Smooth muscle cell (in vitro differentiated cells): Measurements from ENCODE around the gene KRTAP19-3. TPM values are rescaled to one million over a fixed set of nuclear protein-coding genes. Genes with fewer than 3 reads are reported as not detected.

ENCODE experiments used
- DNase-seq: peaks from one replicate; lab custom pipeline; 2025; ENCODE audit not compliant: unreplicated experiment; lab: John Stamatoyannopoulos, UW
- H2AFZ ChIP-seq: fragments of 200-600 bp; sonication (generic); 2 replicates; pipeline ENCODE4 v1.6.0; 2016; ENCODE audit warnings: antibody characterized with exemption, low read depth, mild to moderate bottlenecking
- H3F3A ChIP-seq: fragments of 200-600 bp; sonication (generic); 2 replicates; pipeline ENCODE4 v1.6.0; 2017; ENCODE audit warnings: antibody characterized with exemption, low read depth
- H3K27ac ChIP-seq: fragments of 200-600 bp; sonication (generic); 2 replicates; pipeline ENCODE4 v1.5.1; 2016; ENCODE audit warnings: low read depth, mild to moderate bottlenecking
- H3K27me3 ChIP-seq: fragments of 200-600 bp; sonication (generic); 2 replicates; pipeline ENCODE4 v1.6.1; 2016; ENCODE audit warnings: low read depth, mild to moderate bottlenecking
- H3K36me3 ChIP-seq: fragments of 200-600 bp; sonication (generic); 2 replicates; pipeline ENCODE4 v1.5.1; 2016; ENCODE audit warnings: low read depth
- H3K4me1 ChIP-seq: fragments of 200-600 bp; sonication (generic); 2 replicates; pipeline ENCODE4 v1.5.1; 2016; ENCODE audit warnings: low read depth
- H3K4me2 ChIP-seq: fragments of 200-600 bp; sonication (generic); 2 replicates; pipeline ENCODE4 v1.6.0; 2016; ENCODE audit warnings: mild to moderate bottlenecking
- H3K4me3 ChIP-seq: fragments of 200-600 bp; sonication (generic); 2 replicates; pipeline ENCODE4 v1.5.1; 2016; ENCODE audit warnings: mild to moderate bottlenecking
- H3K79me2 ChIP-seq: fragments of 200-600 bp; sonication (generic); 2 replicates; pipeline ENCODE4 v1.6.0; 2016; ENCODE audit warnings: low read depth, mild to moderate bottlenecking
- H3K9ac ChIP-seq: fragments of 200-600 bp; sonication (generic); 2 replicates; pipeline ENCODE4 v1.6.0; 2016; ENCODE audit warnings: low read depth
- H3K9me3 ChIP-seq: fragments of 200-600 bp; sonication (generic); replicated peaks from 2 replicates; pipeline ENCODE4 v1.5.1; 2016; ENCODE audit warnings: low read depth
- H4K20me1 ChIP-seq: fragments of 200-600 bp; sonication (generic); 2 replicates; pipeline ENCODE4 v1.6.0; 2016; ENCODE audit warnings: low read depth
- CTCF ChIP-seq: fragments of 200-600 bp; sonication (generic); IDR thresholded peaks from 2 replicates; pipeline ENCODE4 v1.5.1; 2017; ENCODE audit warnings: borderline replicate concordance, mild to moderate bottlenecking, antibody characterized with exemption; ENCODE audit not compliant: insufficient read depth, poor library complexity, severe bottlenecking
- WGBS: methylation state at CpG from one replicate; pipeline ENCODE4 v1.1.7; 2016; ENCODE audit warnings: low lambda C conversion rate; 5-methylcytosine and 5-hydroxymethylcytosine counted together
- polyA plus RNA-seq: library from polyadenylated mRNA; unstranded; fragments of >200 nt; fragmentation: Nextera tagmentation; extraction: Ambion mirVana; gene quantifications from 2 replicates; pipeline ENCODE4 v1.2.1, GENCODE V29; 2016
- total RNA-seq: library from RNA; depleted of rRNA; stranded (reverse); fragments of >200 nt; gene quantifications from 2 replicates; pipeline ENCODE4 v1.2.3, GENCODE V29; 2014

KRTAP19-3 gene
- total and polyA plus RNA-seq, 2 experiments from 2014 or later = not detected

DNA sequence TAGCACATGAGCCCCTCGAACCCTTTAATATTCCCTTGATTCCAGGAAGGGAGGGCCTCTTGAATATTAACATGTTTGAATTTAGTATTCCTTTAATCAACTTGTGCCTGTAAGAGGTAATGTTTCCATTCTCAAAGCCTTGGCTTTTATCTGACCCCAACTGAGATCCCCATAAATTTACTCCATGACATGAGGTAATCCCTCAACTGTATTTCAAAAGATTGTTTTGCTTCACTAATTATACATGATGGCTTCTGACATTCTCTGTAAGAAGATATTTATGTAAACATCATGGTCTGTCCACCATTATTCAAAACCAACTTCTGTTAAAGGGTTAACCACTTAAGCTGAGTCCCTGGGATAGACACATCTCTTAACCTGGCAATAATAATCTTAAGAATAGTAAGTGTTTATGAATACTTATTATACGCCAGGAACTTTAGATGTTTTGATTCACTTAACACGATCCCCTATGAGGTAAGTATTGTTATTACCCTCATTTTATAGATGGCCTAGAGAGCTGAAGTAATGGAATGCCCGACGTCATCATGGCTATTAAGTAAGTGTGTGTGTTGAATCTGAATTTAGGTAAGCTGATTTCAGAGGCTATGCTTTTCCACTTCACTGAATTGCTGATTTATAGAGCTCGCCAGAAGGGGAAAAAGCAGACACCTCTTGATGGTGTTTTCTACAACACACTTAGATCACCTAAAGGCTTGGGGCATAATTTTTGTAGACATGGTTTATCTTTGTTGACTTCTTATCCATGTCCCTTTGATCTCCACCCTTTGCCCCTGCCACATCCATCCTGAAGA is 22.7 kb downstream of the KRTAP19-3 start:
- Histone ChIP-seq H3K27me3 (no peaks in the 10 kb centered on the region), H3K9ac (no peak overlapping the region), H3K27ac (no peak overlapping the region), H3K79me2 (no peaks in the 10 kb centered on the region), H3K4me3 (no peak overlapping the region), H3F3A (no peaks in the 10 kb centered on the region), H3K4me1 (no peaks in the 10 kb centered on the region), H3K9me3 (no peaks in the 10 kb centered on the region), H2AFZ (no peak overlapping the region), H4K20me1 (no peaks in the 10 kb centered on the region), H3K4me2 (no peak overlapping the region), H3K36me3 (no peaks in the 10 kb centered on the region)
- no peak for TF ChIP-seq CTCF
- 83% methylated on average over 6 of the region's 6 CpGs for WGBS
- no peak for DNase-seq

GRCh38 chr21:30463713-30464112 is 28.1 kb downstream of the KRTAP19-3 start:
- Histone ChIP-seq H3K4me2 (no peak overlapping the region), H3K9ac (no peak overlapping the region), H3K27me3 (no peaks in the 10 kb centered on the region), H3K4me3 (no peak overlapping the region), H3K4me1 (no peaks in the 10 kb centered on the region), H2AFZ (peak overlapping the region; percentile 3), H4K20me1 (no peaks in the 10 kb centered on the region), H3K79me2 (no peaks in the 10 kb centered on the region), H3K27ac (no peak overlapping the region), H3K36me3 (no peaks in the 10 kb centered on the region), H3K9me3 (no peaks in the 10 kb centered on the region), H3F3A (no peaks in the 10 kb centered on the region)
- no peak for DNase-seq
- TF ChIP-seq CTCF = peak; percentile 55
- WGBS = 54% methylated on average over 3 of the region's 3 CpGs

DNA sequence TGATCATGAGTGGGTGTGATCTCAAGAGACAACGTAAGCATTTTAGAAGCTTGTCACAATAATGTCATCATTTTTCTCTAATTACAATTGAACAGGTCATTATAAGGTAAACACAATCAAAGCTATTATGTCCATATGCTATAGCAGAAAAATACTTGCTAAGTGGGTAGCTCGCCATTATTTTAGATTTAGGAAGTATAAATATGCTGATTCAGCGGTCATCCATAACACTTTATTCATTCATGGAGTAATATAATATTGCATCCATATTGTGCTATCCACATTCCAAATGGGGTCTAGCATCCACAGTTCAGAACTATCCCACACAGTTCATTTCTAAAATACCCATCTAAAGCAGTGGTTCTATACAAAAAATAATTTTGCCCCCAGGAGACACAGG is 43.3 kb downstream of the KRTAP19-3 start:
- Histone ChIP-seq H3K27ac (no peak overlapping the region), H3K36me3 (no peaks in the 10 kb centered on the region), H3K4me1 (no peaks in the 10 kb centered on the region), H3K9ac (no peak overlapping the region), H2AFZ (no peak overlapping the region), H3K4me3 (no peak overlapping the region), H3K27me3 (no peaks in the 10 kb centered on the region), H4K20me1 (no peaks in the 10 kb centered on the region), H3K9me3 (no peaks in the 10 kb centered on the region), H3K4me2 (no peak overlapping the region), H3F3A (no peaks in the 10 kb centered on the region), H3K79me2 (no peaks in the 10 kb centered on the region)
- WGBS = 88% methylated on average over 3 of the region's 3 CpGs
- no peak for DNase-seq
- TF ChIP-seq CTCF = no peak

DNA sequence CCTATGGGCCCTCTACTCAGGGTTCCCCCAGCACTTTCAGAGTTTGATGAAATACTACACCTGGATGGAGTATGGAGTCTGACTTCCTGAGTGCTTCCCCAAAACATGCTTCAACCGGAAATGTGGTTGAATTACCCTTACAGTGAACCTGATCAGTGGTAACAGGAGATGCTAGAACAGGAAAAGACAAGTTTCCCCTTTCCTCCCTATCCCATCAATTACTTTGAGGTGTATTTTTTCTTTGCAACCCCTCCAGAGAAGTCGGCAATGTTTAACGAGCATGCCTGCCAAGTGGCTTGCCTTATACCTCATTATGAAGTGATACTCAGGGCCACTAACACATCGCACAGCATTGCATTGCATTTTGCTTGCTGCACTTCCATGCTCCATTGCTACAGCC is 44.8 kb downstream of the KRTAP19-3 start:
- DNase-seq = no peak
- no peaks in the 10 kb centered on the region for H3K9me3 ChIP-seq
- H3K4me2 ChIP-seq = no peak overlapping the region
- H3K27ac ChIP-seq = no peak overlapping the region
- no peaks in the 10 kb centered on the region for H4K20me1 ChIP-seq
- H3K9ac ChIP-seq = no peak overlapping the region
- H3K36me3 ChIP-seq = no peaks in the 10 kb centered on the region
- TF ChIP-seq CTCF = no peak
- no peaks in the 10 kb centered on the region for H3F3A ChIP-seq
- H3K4me3 ChIP-seq = no peak overlapping the region
- WGBS = 73% methylated on average over 4 of the region's 4 CpGs
- no peak overlapping the region for H2AFZ ChIP-seq
- H3K27me3 ChIP-seq = no peaks in the 10 kb centered on the region
- no peaks in the 10 kb centered on the region for H3K79me2 ChIP-seq
- no peaks in the 10 kb centered on the region for H3K4me1 ChIP-seq
